ENCODE data around the gene CACNA2D3.

CACNA2D3 gene

GRCh38 chr3:54533856-54534255 is 411.5 kb downstream of the CACNA2D3 start:
- no peak overlapping the region for H3K4me3 ChIP-seq (ENCODE audit: low read length)
- TF ChIP-seq CTCF (conservative IDR thresholded peaks at IDR 0.05; ENCODE audit: low read length), result 0 out of 2 replicates have a peak, but pooled peaks have one; percentile 3
- no peak for DNase-seq (ENCODE audit: low read depth)

GRCh38 chr3:54535619-54536018 is 413.3 kb downstream of the CACNA2D3 start:
- TF ChIP-seq CTCF (conservative IDR thresholded peaks at IDR 0.05; ENCODE audit: low read length), result no peak
- no peak for DNase-seq (ENCODE audit: low read depth)
- H3K4me3 ChIP-seq (ENCODE audit: low read length), result no peak overlapping the region

GRCh38 chr3:54536450-54536849 is 414.1 kb downstream of the CACNA2D3 start:
- TF ChIP-seq CTCF (conservative IDR thresholded peaks at IDR 0.05; ENCODE audit: low read length), result no peak
- DNase-seq (ENCODE audit: low read depth), result no peak
- no peak overlapping the region for H3K4me3 ChIP-seq (ENCODE audit: low read length)

GRCh38 chr3:54537506-54537905 is 415.2 kb downstream of the CACNA2D3 start:
- no peak for TF ChIP-seq CTCF (conservative IDR thresholded peaks at IDR 0.05; ENCODE audit: low read length)
- no peak overlapping the region for H3K4me3 ChIP-seq (ENCODE audit: low read length)
- no peak for DNase-seq (ENCODE audit: low read depth)

GRCh38 chr3:54538346-54538745 is 416.0 kb downstream of the CACNA2D3 start:
- DNase-seq (ENCODE audit: low read depth), result no peak
- no peak overlapping the region for H3K4me3 ChIP-seq (ENCODE audit: low read length)
- TF ChIP-seq CTCF (conservative IDR thresholded peaks at IDR 0.05; ENCODE audit: low read length), result peak; percentile 10; the same call in 1 of the 2 replicates

GRCh38 chr3:54541369-54541768 is 419.0 kb downstream of the CACNA2D3 start:
- H3K4me3 ChIP-seq (ENCODE audit: low read length), result no peak overlapping the region
- DNase-seq (ENCODE audit: low read depth), result no peak
- TF ChIP-seq CTCF (conservative IDR thresholded peaks at IDR 0.05; ENCODE audit: low read length), result no peak

- TF ChIP-seq CTCF (conservative IDR thresholded peaks at IDR 0.05; ENCODE audit: low read length), result no peak
- no peak for DNase-seq (ENCODE audit: low read depth)
- H3K4me3 ChIP-seq (ENCODE audit: low read length), result no peak overlapping the region
These were observed 421.1 kb downstream of the CACNA2D3 start for GRCh38 chr3:54543446-54543845.
